ENCODE data around the gene SLC25A46.

Gene SLC25A46

GRCh38 chr5:110735556-110735955 is 3.3 kb upstream of the SLC25A46 start:
- no peaks in the 10 kb centered on the region for H3K9me2 ChIP-seq (replicated peaks; ENCODE audit: low read depth, low read length)

GRCh38 chr5:110736753-110737152 is 2.1 kb upstream of the SLC25A46 start:
- Histone ChIP-seq H3K9me3 (ENCODE audit: insufficient read depth, low read depth, low read length) (no peaks in the 10 kb centered on the region), H4K20me1 (ENCODE audit: insufficient read depth, low read length, poor library complexity, severe bottlenecking) (peaks cover 6% of the 10 kb centered on the region), H3K4me3 (ENCODE audit: low read length, poor library complexity, severe bottlenecking) (no peak overlapping the region), H3K9me2 (replicated peaks; ENCODE audit: low read depth, low read length) (no peaks in the 10 kb centered on the region), H3K4me1 (ENCODE audit: insufficient read depth, low read length, poor library complexity, severe bottlenecking) (peaks cover 8% of the 10 kb centered on the region), H3K79me2 (ENCODE audit: insufficient read depth, low read length) (peaks cover 21% of the 10 kb centered on the region), H3K27me3 (ENCODE audit: insufficient read depth, low read length, poor library complexity, severe bottlenecking) (peaks cover 30% of the 10 kb centered on the region), H2AFZ (ENCODE audit: low read length) (no peak overlapping the region), H3K36me3 (ENCODE audit: insufficient read depth, low read length) (no peaks in the 10 kb centered on the region), H3K9ac (ENCODE audit: low read depth, low read length, poor library complexity, severe bottlenecking) (no peak overlapping the region), H3K4me2 (ENCODE audit: low read depth, low read length, poor library complexity, severe bottlenecking) (no peak overlapping the region), H3F3A (ENCODE audit: low read depth) (no peaks in the 10 kb centered on the region)
- TF ChIP-seq CTCF (conservative IDR thresholded peaks at IDR 0.05; ENCODE audit: low read length) (no peak), EZH2phosphoT487 (IDR thresholded peaks at IDR 0.05; ENCODE audit: borderline replicate concordance) (no peak)

More at GRCh38 chr5:110735556-110735955, 3.3 kb upstream of the SLC25A46 start:
- Histone ChIP-seq H3K4me2 (ENCODE audit: low read depth, low read length, poor library complexity, severe bottlenecking) (no peak overlapping the region), H3K27me3 (ENCODE audit: insufficient read depth, low read length, poor library complexity, severe bottlenecking) (peaks cover 30% of the 10 kb centered on the region), H3K9ac (ENCODE audit: low read depth, low read length, poor library complexity, severe bottlenecking) (no peak overlapping the region), H3K79me2 (ENCODE audit: insufficient read depth, low read length) (peaks cover 15% of the 10 kb centered on the region), H3K4me3 (ENCODE audit: low read length, poor library complexity, severe bottlenecking) (no peak overlapping the region), H4K20me1 (ENCODE audit: insufficient read depth, low read length, poor library complexity, severe bottlenecking) (peaks cover 6% of the 10 kb centered on the region), H3K9me3 (ENCODE audit: insufficient read depth, low read depth, low read length) (no peaks in the 10 kb centered on the region), H3K36me3 (ENCODE audit: insufficient read depth, low read length) (no peaks in the 10 kb centered on the region), H2AFZ (ENCODE audit: low read length) (no peak overlapping the region), H3F3A (ENCODE audit: low read depth) (no peaks in the 10 kb centered on the region), H3K4me1 (ENCODE audit: insufficient read depth, low read length, poor library complexity, severe bottlenecking) (peaks cover 8% of the 10 kb centered on the region)
- TF ChIP-seq EZH2phosphoT487 (IDR thresholded peaks at IDR 0.05; ENCODE audit: borderline replicate concordance) (no peak), CTCF (conservative IDR thresholded peaks at IDR 0.05; ENCODE audit: low read length) (no peak)

GRCh38 chr5:110738503-110738811 is 350 bp upstream of the SLC25A46 start:
- Histone ChIP-seq H2AFZ (ENCODE audit: low read length) (peak overlapping the region; percentile 96), H3K9ac (ENCODE audit: low read depth, low read length, poor library complexity, severe bottlenecking) (peak overlapping the region; percentile 80), H3K4me3 (ENCODE audit: low read length, poor library complexity, severe bottlenecking) (peak overlapping the region; percentile 94), H3K4me1 (ENCODE audit: insufficient read depth, low read length, poor library complexity, severe bottlenecking) (peaks cover 8% of the 10 kb centered on the region), H3K79me2 (ENCODE audit: insufficient read depth, low read length) (peaks cover 21% of the 10 kb centered on the region), H3K9me2 (replicated peaks; ENCODE audit: low read depth, low read length) (no peaks in the 10 kb centered on the region), H3K27me3 (ENCODE audit: insufficient read depth, low read length, poor library complexity, severe bottlenecking) (peaks cover 30% of the 10 kb centered on the region), H3K4me2 (ENCODE audit: low read depth, low read length, poor library complexity, severe bottlenecking) (peak overlapping the region; percentile 92), H3K36me3 (ENCODE audit: insufficient read depth, low read length) (no peaks in the 10 kb centered on the region), H3F3A (ENCODE audit: low read depth) (no peaks in the 10 kb centered on the region), H4K20me1 (ENCODE audit: insufficient read depth, low read length, poor library complexity, severe bottlenecking) (peaks cover 6% of the 10 kb centered on the region), H3K9me3 (ENCODE audit: insufficient read depth, low read depth, low read length) (no peaks in the 10 kb centered on the region)
- TF ChIP-seq CTCF (conservative IDR thresholded peaks at IDR 0.05; ENCODE audit: low read length) (no peak), EZH2phosphoT487 (IDR thresholded peaks at IDR 0.05; ENCODE audit: borderline replicate concordance) (no peak)

Data from Loucy (cell line).